GM19043 (cell line): ENCODE data around the gene NFATC2.
A peak's percentile ranks its signal among the peaks of the same experiment; 100 is the strongest.
"Not testable (repeated sequence)": the region's sequence is repeated elsewhere in the genome, so short reads cannot be mapped to it uniquely, and the experiment has no call there.

Experiments
- ATAC-seq: cut with Tn5 transposase; IDR thresholded peaks from one replicate; pipeline ENCODE4 v1.9.1; 2021; ENCODE audit warnings: low read depth; ENCODE audit not compliant: unreplicated experiment

Gene NFATC2

DNA sequence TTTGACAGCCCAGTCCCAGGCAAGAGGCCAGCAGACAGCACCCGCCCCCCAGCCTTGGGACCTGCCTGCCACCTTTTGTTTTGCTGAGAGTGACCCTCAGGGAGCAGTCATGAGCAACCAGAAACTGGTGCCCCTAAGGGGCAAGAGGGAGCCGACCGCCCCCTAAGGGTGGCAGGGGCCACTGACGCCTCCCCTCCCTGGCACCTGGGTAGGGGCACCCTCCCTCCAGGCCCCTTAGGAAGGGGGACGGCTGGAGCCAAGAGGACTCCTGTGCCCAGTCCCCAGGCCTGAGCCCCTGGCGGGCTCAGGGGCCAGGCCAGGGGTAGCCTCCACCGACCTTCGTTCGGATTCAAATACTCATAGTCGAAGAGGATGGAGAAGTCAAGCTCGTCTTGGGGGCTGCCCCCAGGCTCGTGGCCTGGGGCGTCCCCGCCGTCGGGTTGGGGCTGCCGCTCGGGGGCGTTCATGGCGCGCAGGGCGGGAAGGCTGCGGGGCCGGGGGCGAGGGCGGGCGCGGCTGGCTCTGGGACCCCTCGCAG is 417 bp downstream of the NFATC2 start:
- ATAC-seq = no peak

- ATAC-seq = no peak
Measured at GRCh38 chr20:51541189-51542032, 1.1 kb downstream of the NFATC2 start.

GRCh38 chr20:51540580-51540979 is 1.9 kb downstream of the NFATC2 start:
- no peak for ATAC-seq

DNA sequence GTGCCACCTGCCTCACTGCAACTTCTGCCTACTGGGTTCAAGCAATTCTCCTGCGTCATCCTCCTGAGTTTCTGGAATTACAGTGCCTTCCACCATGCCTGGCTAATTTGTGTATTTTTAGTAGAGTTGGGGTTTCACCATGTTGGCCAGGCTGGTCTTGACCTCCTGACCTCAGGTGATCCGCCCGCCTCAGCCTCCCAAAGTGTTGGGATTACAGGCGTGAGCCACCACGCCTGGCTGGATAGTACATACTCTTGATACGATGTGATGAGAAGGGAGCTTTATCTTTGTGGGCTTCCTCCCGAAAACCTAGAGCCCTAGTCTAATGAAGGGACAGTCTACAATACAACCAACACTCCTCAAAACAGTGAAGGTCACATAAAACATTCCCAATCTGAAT is 2.4 kb downstream of the NFATC2 start:
- not testable (repeated sequence) for ATAC-seq

- ATAC-seq = no peak
Measured at GRCh38 chr20:51536116-51537069, 6.1 kb downstream of the NFATC2 start.

GRCh38 chr20:51535674-51536073 is 6.8 kb downstream of the NFATC2 start:
- no peak for ATAC-seq

GRCh38 chr20:51535075-51535386 is 7.5 kb downstream of the NFATC2 start:
- no peak for ATAC-seq

- ATAC-seq = no peak
Measured at GRCh38 chr20:51533291-51534172, 9.0 kb downstream of the NFATC2 start.

DNA sequence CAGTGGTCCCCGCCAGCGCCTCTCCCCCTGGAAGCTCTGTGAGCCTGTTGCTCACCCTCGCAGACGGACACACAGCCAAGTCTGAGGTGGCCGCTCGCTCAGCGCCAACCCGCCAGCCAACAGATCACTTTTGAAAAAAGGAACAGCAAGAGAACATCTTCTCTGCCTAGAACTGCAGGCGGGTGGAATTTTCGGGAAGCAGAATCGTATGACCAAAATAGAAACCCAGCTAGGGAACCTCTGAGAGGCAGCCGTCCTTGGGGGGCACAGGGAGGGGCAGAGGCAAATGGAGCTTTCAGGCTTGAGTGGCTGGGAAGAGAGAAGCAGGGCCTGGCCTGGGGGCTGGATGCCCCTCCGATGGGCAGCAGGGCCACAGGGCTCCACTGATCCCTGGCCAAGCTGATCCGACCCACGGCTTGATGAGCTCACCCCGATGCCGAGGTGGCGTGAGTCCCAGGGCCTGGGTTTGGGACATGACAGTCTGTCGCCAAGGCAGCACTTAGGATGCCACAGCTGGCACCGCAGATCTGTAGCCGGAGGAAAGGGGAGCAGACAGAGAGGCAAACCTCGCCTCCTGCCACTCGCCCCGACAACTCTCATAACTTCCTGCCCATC is 9.8 kb downstream of the NFATC2 start:
- no peak for ATAC-seq

GRCh38 chr20:51531712-51532456 is 10.6 kb downstream of the NFATC2 start:
- no peak for ATAC-seq

GRCh38 chr20:51531141-51531710 is 11.3 kb downstream of the NFATC2 start:
- ATAC-seq = peak; percentile 48

DNA sequence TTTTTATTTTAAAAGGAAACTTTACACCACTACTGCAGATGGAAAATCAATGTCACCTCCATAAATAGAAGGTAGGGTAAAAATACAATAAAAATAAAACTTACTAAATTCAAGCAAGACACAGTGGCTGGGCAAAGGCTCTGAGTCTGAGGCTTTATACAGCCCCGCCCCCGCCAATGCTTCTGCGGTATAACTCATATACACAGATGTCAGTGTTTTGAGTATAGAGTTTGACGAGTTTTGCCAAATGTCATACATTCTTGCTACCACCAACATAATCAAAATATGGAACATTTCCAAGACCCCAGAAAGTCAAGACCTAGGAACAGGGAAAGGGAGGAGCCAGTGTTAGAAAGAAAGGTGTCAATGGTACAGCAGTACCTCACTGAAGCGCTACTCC is 12.8 kb downstream of the NFATC2 start:
- ATAC-seq = no peak

DNA sequence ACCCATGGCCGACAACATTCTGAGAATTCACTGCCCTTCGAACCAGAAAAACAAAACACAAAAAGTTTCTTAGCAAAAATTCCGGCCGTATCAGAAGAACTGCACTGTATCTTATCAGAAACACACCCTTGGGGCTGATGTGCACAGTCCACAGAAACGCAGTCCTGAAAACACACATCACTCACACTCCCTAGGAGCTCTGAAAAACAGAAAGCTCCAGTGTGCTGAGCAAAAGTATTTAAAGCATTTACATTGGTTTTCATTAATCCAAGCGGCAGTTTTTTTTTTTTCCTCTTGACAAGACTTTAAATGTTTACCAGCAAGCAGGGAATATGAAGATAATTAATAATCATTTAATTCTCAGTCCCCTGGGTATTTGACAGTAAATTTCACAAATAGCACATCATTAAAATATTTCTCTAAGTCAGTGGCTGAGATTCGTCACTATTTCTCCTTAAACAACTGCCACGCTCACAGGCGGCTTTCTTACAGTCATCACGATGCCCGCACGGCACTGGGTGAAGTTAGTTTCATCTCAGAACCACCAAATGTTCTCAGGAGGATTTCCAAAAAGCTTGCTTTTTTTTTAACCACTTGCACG is 13.3 kb downstream of the NFATC2 start:
- ATAC-seq = no peak

DNA sequence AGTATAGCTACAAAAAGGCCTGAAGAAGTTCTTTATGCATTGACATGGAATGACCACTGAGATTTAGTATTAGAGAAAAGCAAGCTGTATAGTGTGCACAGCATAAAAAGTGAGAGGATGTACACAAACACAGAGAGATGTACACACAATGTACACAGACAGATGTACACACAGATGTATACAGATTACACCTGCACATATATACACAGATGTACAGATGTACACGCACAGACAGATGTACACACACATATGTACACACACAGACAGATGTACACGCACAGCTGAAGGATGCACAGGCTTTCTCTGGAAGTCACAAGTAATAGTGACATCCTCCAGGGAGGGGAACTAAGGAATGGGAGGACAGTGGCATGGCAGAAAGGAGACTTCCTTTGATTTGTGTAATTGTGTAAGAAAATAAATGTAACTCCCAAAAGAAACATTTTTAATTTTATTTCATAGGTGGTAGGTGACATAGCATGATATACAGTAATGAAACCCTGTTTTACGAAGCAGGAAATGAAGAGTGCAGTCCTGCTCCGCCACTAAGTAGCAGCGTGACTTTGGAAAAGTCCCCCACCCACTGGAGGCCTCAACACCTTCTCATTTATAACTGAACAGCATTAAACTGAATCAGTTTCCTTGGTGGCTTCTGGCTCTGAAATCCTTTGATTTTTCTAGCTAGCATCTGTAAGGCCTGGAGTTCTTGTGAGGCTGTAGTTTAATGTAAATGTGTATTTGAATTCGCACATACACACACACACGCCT is 14.1 kb downstream of the NFATC2 start:
- ATAC-seq = no peak

GRCh38 chr20:51526754-51527153 is 15.8 kb downstream of the NFATC2 start:
- no peak for ATAC-seq

DNA sequence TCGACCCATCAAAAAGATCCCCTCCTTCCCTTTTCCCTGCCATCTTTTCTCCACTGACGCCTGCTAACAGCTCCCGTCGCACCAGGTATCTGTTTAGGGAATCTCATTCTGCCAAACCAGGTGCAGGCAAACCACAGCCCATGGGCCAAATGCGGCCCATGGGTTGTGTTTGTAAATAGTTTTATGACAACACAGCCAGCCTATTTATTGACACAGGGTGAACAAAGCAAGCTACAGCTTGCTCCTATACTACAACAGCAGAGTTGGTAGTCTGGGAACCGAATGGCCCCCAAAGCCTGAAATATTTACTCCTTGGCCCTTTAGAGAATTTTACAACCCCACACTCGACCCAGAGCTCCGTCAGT is 16.4 kb downstream of the NFATC2 start:
- no peak for ATAC-seq

DNA sequence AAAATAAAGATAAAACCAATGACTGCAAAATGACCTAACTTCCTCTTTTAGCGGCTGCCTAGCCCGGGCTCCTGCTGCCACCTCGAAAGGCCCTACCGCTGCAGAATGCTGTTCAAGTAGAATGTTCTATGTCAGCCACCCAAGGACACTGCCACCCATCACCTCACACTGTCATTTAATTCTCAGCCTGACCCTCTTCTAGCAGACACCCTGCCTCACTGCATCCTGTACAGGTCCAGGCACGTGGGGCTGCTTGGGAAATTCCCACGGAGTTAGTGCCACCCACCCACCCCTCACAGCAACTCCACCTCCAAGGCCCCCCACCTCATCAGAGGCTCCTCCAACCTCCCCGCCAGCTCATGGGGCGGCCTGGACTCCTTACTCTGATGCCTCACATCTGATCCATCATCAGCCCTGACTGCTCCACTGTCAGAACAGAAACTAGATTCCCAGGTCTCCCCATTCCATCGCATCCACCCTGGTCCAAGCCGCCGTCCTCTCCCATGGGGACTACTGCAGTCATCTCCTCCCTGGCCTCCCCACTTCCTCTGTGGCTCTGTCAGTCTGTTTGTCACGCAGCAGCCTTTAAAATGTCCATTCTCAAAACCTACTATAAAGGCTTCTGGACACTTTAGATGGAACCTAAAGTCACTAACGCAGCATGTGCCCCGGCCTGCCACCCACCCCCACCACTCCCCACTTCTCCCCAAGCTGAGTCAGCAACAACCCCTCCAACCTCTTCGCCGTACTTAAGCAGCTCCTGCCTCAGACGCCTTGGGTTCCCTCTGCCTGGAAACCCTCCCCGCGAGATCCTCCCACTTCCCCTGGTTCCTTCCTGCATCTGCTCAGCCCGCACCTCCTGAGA is 17.0 kb downstream of the NFATC2 start:
- ATAC-seq = no peak
